Esophagus (tissue), 2 donors: ENCODE measurements around the gene COX19. TPM values are rescaled to one million over a fixed set of nuclear protein-coding genes. Genes with fewer than 3 reads are reported as not detected.
"Not testable (repeated sequence)": the region's sequence is repeated elsewhere in the genome, so short reads cannot be mapped to it uniquely, and the experiment has no call there.

Source experiments
- H3K27ac ChIP-seq, 2 donors: one replicate each; pipeline ENCODE4 v1.5.1; 2013; ENCODE audit warnings: low read depth in 2 of 2, mild to moderate bottlenecking in 2 of 2, inconsistent platforms in 1 of 2, low read length in 1 of 2, moderate library complexity in 1 of 2
- H3K27me3 ChIP-seq, 2 donors: one replicate each; pipeline ENCODE4 v1.6.1; 2013; ENCODE audit warnings: low read length in 2 of 2, control low read depth in 1 of 2, mild to moderate bottlenecking in 1 of 2; ENCODE audit not compliant: insufficient read depth in 2 of 2, control insufficient read depth in 1 of 2
- H3K36me3 ChIP-seq, 2 donors: one replicate each; pipeline ENCODE4 v1.6.1; 2013; ENCODE audit warnings: low read length in 1 of 2; ENCODE audit not compliant: control insufficient read depth in 2 of 2, insufficient read depth in 2 of 2
- H3K4me1 ChIP-seq, 2 donors: one replicate each; pipeline ENCODE4 v1.6.1; 2013; ENCODE audit warnings: low read length in 1 of 2; ENCODE audit not compliant: control insufficient read depth in 2 of 2, insufficient read depth in 2 of 2
- H3K4me3 ChIP-seq, 2 donors: one replicate each; pipeline ENCODE4 v1.5.1; 2013; ENCODE audit warnings: low read length in 2 of 2, mild to moderate bottlenecking in 2 of 2, low read depth in 1 of 2, moderate library complexity in 1 of 2
- H3K9me3 ChIP-seq, 2 donors: one replicate each; pipeline ENCODE4 v1.6.1; 2013; ENCODE audit warnings: mild to moderate bottlenecking in 2 of 2, low read depth in 1 of 2, low read length in 1 of 2, moderate library complexity in 1 of 2; ENCODE audit not compliant: control insufficient read depth in 2 of 2, insufficient read depth in 1 of 2
- WGBS, 2 donors: extraction: QIAGEN DNeasy Blood & Tissue Kit; methylation state at CpG; one replicate each; pipeline ENCODE4 v1.1.7; 2013; 5-methylcytosine and 5-hydroxymethylcytosine counted together
- polyA plus RNA-seq, 2 donors: library from polyadenylated mRNA; stranded (reverse); fragments of 200-250 nt; gene quantifications; one replicate each; pipeline ENCODE4 v1.2.3, GENCODE V29; 2013
- donor health status: healthy with polysubstance abuse.
- donor health status: Bipolar disorder and iron deficiency.

COX19 gene
- polyA plus RNA-seq, 2 donors = 4.1 to 5.5 TPM

DNA sequence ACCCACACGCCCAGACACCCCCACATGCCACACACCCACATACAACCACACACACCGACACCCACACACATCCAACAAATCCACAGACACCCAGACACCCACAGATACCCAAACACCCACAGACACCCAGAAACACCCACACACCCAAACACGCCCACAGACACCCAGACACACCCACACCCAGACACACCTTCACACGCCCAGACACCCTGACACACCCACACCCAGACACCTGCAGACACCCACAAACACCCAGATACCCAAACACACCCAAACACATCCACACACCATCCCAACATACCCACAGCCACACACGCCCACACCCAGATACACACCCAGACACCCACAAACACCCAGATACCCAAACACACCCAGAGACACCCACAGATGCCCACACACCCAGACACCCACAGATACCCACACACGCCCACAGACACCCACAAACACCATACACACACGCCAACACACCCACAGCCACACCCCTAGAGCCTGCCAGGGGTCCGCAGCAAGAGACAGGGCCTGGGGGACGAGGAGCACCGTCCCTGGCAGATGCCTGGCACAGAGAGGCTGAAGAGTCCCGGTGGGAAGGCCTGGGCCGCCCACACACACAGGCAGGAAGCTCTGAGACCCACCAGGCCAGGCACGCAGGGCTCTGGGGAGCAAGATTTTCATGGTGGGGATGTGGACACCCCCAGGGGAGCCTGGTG is 36.1 kb upstream of the COX19 start:
- 82 to 84% methylated on average over 13 of the region's 13 CpGs for WGBS, 2 donors
- Histone ChIP-seq H3K27me3 (no peaks in the 10 kb centered on the region), H3K9me3 (no peaks in the 10 kb centered on the region), H3K4me3 (no peak overlapping the region), H3K27ac (no peak overlapping the region), H3K4me1 (peaks cover 6 to 25% of the 10 kb centered on the region in 2 donors), H3K36me3 (peaks cover 0 to 14% of the 10 kb centered on the region in 2 donors)

DNA sequence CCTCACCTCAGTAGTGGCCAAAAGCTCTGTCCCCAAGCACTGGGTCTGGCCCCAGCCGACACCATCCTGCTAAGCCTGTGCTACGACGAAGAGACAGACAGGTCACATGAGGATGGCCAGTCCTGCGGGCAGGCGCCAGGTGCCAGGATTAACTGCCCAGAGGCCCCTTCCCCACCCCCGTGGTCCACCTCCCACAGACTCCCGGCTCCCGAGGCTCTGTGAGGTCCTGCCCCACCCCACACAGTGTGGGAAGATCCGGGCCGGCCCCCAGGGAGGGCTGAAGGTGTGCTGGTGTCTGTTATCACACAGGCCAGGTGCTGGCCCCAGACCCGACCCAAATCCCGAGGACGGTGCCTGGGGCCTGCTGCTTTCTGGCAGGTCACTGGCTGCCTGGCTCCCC is 34.9 kb upstream of the COX19 start:
- Histone ChIP-seq H3K9me3 (no peaks in the 10 kb centered on the region), H3K27me3 (no peaks in the 10 kb centered on the region), H3K4me3 (no peak overlapping the region), H3K27ac (no peak overlapping the region), H3K36me3 (peaks cover 0 to 18% of the 10 kb centered on the region in 2 donors), H3K4me1 (peaks cover 6 to 25% of the 10 kb centered on the region in 2 donors)
- 84 to 86% methylated on average over 13 of the region's 13 CpGs for WGBS, 2 donors

DNA sequence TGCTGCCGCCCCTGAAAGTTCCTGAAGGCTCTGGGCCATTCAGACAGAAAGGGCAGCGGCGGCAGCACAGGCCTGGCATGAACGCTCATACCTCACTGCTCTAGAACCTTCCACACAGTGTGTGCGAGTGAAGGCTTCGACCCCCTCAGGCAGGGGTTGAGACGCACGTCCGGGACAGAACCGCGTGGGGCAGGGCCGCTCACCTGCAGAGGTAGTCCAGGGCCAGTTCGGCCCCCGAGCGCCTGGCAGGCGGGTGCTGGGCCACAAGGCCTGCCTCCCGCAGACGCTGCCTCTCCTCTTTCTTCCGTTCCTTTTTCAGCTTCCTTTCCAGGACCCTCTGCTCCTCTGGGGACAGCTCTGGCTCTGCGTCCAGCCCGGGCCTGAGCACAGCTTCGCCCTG is 34.4 kb upstream of the COX19 start:
- no peaks in the 10 kb centered on the region for H3K9me3 ChIP-seq
- peaks cover 6 to 21% of the 10 kb centered on the region in 2 donors for H3K4me1 ChIP-seq
- no peaks in the 10 kb centered on the region for H3K27me3 ChIP-seq
- H3K36me3 ChIP-seq = peaks cover 0 to 19% of the 10 kb centered on the region in 2 donors
- 94 to 95% methylated on average over 22 of the region's 22 CpGs for WGBS, 2 donors
- no peak overlapping the region for H3K27ac ChIP-seq
- H3K4me3 ChIP-seq = no peak overlapping the region

DNA sequence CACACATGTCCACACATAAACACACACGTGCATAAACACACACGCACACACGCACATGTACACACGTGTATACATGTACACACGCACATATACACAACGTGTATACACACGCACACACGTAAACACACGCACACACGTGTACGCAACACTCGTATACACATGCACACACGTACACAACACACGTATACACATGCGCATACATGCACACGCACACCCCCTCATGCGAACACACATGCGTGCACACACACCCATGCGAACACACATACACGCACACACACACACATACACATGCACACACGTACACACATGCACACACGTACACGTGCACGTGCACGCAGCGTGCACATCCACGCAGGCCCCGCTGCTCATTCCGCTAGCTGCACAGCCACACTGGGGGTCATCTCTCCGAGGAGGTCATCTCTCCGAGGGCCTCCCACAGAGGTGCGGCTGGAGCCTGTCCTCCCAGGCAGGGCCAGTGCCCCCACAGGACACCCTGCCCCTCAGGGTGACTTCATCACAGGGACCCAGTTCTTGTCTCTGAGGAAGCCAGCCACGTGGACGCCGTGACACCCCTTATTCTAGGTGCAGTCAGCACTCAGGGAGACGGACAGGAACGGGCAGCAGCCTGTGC is 33.5 kb upstream of the COX19 start:
- Histone ChIP-seq H3K27ac (no peak overlapping the region), H3K4me3 (no peak overlapping the region), H3K27me3 (no peaks in the 10 kb centered on the region), H3K9me3 (no peaks in the 10 kb centered on the region), H3K36me3 (peaks cover 0 to 19% of the 10 kb centered on the region in 2 donors), H3K4me1 (peaks cover 6 to 19% of the 10 kb centered on the region in 2 donors)
- 94% methylated on average over 37 of the region's 37 CpGs for WGBS, 2 donors

DNA sequence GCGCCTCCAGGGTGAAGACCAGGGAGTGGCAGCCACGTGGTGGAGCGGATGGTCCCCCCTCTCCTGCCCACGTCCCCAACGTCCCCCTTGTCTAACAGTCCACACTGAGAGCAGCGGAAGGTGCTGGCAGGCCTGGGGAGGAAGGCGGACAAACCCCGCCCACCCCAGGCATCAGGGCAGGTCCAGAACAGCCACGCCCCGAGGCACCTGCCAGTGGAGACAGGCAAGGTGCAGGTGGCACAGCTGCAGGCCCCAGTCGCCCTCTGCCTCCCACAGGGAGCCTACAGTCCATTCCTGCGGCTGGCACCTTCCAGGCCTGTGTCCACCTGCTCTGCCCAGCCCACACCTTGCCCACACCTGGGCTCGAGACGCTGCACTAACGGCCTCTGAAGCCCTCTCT is 32.6 kb upstream of the COX19 start:
- H3K4me3 ChIP-seq = no peak overlapping the region
- H3K9me3 ChIP-seq = no peaks in the 10 kb centered on the region
- H3K27ac ChIP-seq = no peak overlapping the region
- 61 to 70% methylated on average over 14 to 15 of the region's 15 CpGs for WGBS, 2 donors
- H3K27me3 ChIP-seq = no peaks in the 10 kb centered on the region
- peaks cover 0 to 19% of the 10 kb centered on the region in 2 donors for H3K36me3 ChIP-seq
- peaks cover 2 to 18% of the 10 kb centered on the region in 2 donors for H3K4me1 ChIP-seq

DNA sequence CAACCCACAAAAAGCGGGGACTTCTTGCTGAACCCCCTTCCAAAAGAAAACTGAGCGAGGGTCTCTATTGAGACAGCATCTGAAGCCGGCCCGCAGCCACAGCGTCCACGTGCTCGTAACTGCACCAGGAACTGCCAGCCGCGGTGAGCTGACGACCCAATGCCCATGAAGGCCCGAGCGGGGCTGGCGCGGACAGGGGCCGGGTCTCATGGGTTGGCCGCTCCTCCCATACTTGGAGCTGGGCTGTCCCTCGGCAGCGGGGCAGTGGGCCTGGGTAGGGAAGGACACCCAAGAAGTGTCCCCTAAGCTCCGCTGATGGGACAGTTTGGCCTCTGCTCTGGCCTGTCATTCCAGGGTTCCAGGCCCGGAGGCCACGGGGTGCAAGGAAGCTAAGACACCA is 30.0 kb upstream of the COX19 start:
- H3K9me3 ChIP-seq = no peaks in the 10 kb centered on the region
- WGBS, 2 donors = 94 to 96% methylated on average over 21 of the region's 21 CpGs
- H3K4me1 ChIP-seq = peaks cover 0 to 6% of the 10 kb centered on the region in 2 donors
- H3K36me3 ChIP-seq = peaks cover 0 to 19% of the 10 kb centered on the region in 2 donors
- H3K4me3 ChIP-seq = no peak overlapping the region
- no peaks in the 10 kb centered on the region for H3K27me3 ChIP-seq
- H3K27ac ChIP-seq = no peak overlapping the region

DNA sequence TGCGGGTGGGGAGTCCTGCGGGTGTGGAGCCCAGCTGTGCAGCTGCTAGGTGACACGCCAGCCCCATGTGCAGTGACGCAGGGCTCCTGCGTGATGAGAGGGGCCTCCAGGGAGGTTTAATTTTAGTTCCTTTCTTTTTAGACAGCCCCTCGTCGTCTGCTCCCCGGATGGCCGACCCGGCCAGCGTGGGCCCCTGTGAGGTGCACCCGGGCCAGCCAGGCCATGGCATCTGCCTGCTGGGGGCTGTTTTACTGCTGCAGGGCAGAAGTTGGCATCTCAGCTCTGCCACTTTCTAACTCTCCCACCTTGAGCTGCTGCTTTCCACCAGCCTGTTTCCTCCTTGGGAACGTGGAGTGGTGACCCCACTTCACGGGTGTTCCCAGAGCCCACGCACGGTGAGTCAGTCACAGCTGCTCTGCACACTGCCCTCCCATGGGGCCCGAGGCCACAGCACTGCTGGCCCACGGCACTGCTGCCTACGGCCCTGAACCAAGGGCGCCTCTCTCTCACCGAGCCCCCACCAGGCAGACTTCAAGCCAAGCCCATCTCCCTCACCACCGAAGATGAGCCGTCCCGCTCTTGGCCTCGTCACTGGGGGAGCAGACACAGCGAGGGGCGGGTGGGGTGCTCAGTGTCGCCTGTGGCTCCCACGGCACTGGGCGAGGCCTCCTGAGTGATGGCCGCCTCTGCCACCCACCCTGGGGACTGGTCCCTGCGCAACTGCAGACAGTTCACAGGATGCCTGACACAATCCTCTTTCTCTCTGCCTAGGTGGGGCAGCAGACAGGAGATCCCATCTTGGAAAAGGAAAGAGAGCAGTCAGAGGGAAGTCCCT is 28.9 kb upstream of the COX19 start:
- H3K27me3 ChIP-seq = no peaks in the 10 kb centered on the region
- 83 to 90% methylated on average over 26 to 32 of the region's 32 CpGs for WGBS, 2 donors
- no peak overlapping the region for H3K4me3 ChIP-seq
- H3K36me3 ChIP-seq = peaks cover 0 to 15% of the 10 kb centered on the region in 2 donors
- H3K9me3 ChIP-seq = no peaks in the 10 kb centered on the region
- H3K4me1 ChIP-seq = peaks cover 0 to 6% of the 10 kb centered on the region in 2 donors
- H3K27ac ChIP-seq = no peak overlapping the region

DNA sequence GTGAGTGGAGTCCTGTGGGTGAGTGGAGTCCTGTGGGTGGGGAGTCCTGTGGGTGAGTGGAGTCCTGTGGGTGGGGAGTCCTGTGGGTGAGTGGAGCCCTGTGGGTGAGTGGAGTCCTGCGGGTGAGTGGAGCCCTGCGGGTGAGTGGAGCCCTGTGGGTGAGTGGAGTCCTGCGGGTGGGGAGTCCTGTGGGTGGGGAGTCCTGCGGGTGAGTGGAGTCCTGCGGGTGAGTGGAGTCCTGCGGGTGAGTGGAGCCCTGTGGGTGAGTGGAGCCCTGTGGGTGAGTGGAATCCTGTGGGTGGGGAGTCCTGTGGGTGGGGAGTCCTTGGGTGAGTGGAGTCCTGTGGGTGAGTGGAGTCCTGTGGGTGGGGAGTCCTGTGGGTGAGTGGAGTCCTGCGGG is 27.1 kb upstream of the COX19 start:
- H3K4me3 ChIP-seq, H3K27me3 ChIP-seq, H3K9me3 ChIP-seq, H3K27ac ChIP-seq, H3K4me1 ChIP-seq: not testable (repeated sequence)
- WGBS, 2 donors = 93 to 100% methylated on average over 2 to 5 of the region's 7 CpGs
- H3K36me3 ChIP-seq = peaks cover 0 to 13% of the 10 kb centered on the region in 2 donors

DNA sequence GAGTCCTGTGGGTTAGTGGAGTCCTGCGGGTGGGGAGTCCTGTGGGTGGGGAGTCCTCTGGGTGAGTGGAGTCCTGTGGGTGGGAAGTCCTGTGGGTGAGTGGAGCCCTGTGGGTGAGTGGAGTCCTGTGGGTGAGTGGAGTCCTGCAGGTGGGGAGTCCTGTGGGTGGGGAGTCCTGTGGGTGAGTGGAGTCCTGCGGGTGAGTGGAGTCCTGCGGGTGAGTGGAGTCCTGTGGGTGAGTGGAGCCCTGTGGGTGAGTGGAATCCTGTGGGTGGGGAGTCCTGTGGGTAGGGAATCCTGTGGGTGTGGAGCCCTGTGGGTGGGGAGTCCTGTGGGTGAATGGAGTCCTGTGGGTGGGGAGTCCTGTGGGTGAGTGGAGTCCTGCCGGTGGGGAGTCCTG is 26.7 kb upstream of the COX19 start:
- 92 to 100% methylated on average over 2 to 4 of the region's 4 CpGs for WGBS, 2 donors
- not testable (repeated sequence) for H3K4me3 ChIP-seq, H3K27ac ChIP-seq, H3K9me3 ChIP-seq, H3K27me3 ChIP-seq, H3K4me1 ChIP-seq
- peaks cover 0 to 13% of the 10 kb centered on the region in 2 donors for H3K36me3 ChIP-seq
